Measurements from ENCODE around the gene UBE2D4.
"Not testable (repeated sequence)": the region's sequence is repeated elsewhere in the genome, so short reads cannot be mapped to it uniquely, and the experiment has no call there.

Gene UBE2D4

GRCh38 chr7:43914795-43915194, 11.4 kb upstream of the UBE2D4 start:
- no peak for FAIRE-seq

GRCh38 chr7:43915907-43916306, 10.3 kb upstream of the UBE2D4 start:
- FAIRE-seq = no peak

GRCh38 chr7:43921423-43921822, 4.8 kb upstream of the UBE2D4 start:
- FAIRE-seq = no peak

DNA sequence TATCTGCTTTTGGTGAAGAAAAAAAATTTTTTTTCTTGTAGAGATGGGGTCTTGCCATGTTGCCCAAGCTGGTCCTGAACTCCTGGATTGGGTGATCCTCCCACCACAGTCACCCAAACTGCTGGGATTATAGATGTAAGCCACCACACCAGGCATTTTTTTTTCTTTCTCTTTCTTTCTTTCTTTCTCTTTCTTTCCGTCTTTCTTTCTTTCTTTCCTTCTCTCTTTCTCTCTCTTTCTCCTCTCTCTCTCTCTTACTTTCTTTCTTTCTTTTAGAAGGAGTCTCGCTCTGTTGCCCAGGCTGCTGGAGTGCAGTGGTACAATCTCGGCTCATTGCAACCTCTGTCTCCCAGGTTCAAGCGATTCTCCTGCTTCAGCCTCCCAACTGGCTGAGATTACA, 3.5 kb upstream of the UBE2D4 start:
- FAIRE-seq = no peak

DNA sequence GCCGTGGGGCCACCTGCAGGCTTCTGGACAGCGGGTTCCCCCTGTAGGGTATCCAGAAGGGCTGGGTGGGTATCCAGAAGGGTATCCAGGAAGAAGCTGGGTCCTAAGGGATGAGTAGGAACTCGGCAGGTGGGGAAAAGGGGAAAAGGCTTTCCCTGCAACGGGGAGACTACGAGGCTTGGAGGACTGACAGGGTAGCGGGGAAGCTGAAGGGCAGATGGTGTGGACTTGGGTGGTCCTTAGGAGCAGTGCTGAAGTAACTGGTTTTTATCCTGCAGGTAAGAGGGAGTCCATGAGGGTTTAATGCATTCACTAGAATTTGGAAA, 525 bp downstream of the UBE2D4 start:
- no peak for FAIRE-seq

DNA sequence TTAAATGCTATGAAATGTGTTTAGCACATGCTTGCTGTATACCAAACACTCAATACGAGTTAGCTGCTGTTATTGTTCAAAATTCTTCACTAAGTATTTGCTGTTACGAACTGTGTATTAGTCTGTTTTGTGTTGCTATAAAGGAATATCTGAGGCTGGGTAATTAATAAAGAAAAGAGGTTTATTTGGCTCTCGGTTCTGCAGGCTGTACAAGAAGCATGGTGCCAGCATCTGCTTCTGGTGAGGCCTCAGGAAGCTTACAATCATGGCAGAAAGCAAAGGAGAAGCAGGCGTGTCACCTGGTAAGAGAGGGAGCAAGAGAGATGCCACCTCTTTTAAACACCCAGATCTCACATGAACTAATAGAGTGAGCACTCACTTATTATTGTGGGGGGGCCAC, 1.6 kb downstream of the UBE2D4 start:
- no peak for FAIRE-seq

GRCh38 chr7:43929529-43930457, 3.6 kb downstream of the UBE2D4 start:
- no peak for FAIRE-seq

DNA sequence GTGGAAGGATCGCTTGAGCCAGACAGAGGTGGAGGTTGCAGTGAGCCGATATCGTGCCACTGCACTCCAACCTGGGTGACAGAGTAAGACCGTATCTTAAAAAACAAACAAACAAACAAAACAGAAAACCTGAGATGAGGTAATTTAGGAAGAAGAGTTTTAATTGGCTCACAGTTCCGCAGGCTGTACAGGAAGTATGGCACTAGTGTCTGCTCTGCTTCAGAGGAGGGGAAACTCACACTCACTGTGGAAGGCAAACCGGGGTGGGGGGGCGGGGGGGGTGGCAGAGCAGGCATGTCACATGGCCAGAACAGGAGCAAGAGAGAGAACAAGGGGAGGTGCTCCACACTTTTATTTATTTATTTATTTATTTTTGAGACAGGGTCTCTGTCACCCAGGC, 5.1 kb downstream of the UBE2D4 start:
- no peak for FAIRE-seq

- no peak for FAIRE-seq
Observed at GRCh38 chr7:43933902-43934560, 7.8 kb downstream of the UBE2D4 start.

GRCh38 chr7:43937444-43937843, 11.2 kb downstream of the UBE2D4 start:
- FAIRE-seq = no peak

- no peak for FAIRE-seq
Observed at GRCh38 chr7:43938892-43939482, 12.8 kb downstream of the UBE2D4 start.

DNA sequence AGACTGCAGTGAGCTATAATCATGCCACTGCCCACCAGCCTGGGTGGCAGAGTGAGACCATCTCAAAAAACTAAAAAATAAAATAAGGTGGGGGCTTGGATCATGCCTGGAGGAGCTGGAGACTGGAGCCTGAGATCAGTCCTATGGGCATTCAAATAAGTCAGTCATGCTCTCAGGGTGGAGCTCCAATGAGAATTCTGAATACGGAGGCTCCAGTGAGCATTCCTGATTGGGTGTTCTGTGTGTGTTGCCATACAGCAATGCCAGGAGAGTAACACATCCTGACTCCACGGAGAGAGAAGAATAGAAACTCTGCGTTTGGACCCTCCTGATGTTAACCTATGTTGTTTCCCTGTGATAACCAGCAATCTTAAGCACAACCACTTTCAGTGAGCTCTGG, 16.0 kb downstream of the UBE2D4 start:
- no peak for FAIRE-seq

GRCh38 chr7:43942997-43943396, 16.8 kb downstream of the UBE2D4 start:
- no peak for FAIRE-seq

DNA sequence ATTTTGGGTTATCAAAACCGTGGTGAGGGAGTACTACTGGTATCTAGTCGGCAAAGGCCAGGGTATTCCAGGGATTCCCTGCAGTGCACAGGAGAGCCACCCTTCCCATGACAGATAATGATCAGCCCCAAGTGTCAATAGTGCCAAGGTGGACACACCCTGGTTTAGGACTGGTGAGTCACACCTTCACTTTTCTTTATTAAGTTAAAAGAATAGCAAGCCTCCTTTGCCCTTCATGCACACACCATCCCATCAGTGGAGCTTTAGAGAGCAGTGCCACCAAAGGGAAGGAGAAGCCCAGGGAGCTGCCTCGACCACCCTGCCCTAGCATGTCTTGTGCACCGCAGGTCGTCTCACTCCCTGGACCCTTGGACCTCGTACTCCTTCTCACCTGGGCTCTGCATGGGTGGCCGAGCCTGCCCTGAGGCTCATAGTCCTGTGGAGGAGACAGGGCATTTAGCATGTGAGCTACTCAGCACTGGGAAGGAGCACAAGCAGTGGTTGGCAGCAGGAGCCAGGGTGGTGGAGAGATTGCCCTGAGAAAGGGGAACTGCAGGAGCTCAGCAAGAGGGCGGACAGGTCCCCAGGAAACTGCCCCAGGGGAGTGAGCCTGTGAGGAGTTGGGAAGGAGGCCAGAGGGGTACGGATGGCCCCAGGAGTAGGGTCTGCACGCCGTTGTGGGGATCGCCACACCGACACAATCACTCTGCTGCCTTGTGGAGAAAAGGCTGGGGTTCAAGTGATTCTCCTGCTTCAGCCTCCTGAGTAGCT, 17.4 kb downstream of the UBE2D4 start:
- FAIRE-seq = no peak

GRCh38 chr7:43944286-43944685, 18.1 kb downstream of the UBE2D4 start:
- no peak for FAIRE-seq

- FAIRE-seq = no peak
Observed at GRCh38 chr7:43952028-43952427, 25.8 kb downstream of the UBE2D4 start.

DNA sequence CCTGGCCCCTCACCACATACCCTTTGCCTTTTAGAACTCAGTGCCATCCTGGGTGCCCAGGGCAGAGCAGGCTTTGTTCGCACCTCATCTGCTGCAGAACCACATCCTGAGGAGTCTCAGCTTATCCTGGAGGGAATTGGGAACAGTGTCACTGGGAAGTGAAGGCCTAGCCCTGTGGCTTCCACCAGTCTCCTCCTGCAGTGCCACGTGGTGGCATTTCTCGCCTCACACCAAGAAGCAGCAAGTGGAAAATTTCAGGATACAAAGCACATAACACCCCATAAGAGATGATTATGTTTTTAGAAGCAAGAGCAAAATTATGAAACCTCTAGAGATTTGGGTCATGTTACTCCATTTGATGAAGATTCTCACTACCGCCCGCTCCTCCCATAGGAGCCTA, 26.8 kb downstream of the UBE2D4 start:
- FAIRE-seq = no peak

DNA sequence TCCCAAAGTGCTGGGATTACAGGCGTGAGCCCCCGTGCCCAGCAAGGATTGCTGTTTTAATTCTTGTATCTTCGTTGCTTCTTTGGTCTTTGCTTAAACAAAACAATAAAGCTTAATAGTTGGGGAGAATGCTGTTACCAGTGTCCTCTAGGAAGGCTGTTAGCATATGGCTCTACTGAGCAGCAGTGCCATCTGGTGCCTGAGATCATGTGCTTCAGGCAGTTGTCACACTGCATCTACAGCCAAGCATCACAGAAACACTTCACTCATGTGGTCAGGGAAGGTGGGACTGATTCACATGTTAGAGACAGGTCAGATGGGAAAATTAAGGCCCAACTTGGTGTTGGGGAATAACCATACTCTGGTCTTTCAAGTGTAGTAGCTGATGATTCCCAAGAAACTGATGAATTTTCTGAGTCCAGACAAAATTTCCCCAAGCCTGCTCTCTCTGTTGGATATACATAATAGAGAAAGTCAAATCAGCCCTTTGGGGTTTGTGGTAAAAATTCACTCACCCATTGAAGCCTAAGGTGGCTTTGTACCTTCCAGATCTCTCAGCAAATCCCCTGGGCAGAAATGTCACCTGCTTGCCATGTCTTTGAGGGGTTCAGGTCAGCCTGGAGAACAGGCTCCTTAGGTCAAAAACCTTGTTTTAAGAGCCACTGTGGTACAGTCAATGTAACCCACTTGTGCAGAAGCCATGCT, 28.4 kb downstream of the UBE2D4 start:
- FAIRE-seq = peak; percentile 5

GRCh38 chr7:43956027-43956426, 29.8 kb downstream of the UBE2D4 start:
- no peak for FAIRE-seq

- no peak for FAIRE-seq
Observed at GRCh38 chr7:43960933-43961332, 34.7 kb downstream of the UBE2D4 start.

DNA sequence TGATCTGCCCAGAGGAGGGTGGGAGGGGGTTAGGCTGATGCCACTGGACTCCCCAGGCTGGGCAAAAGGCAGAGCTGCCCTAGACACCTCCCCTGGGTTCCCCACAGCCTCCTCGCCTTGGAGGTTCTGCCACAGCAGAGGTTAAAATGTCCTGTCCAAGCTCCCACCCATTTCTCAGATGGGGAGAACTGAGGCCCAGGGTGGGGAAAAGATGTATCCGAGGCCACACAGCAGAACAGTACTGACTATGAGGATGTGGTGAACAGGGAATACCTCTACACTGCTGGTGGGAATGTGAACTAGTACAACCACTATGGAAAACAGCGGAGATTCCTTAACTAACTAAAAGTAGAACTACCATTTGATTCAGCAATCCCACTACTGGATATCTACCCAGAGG, 40.2 kb downstream of the UBE2D4 start:
- FAIRE-seq = not testable (repeated sequence)

DNA sequence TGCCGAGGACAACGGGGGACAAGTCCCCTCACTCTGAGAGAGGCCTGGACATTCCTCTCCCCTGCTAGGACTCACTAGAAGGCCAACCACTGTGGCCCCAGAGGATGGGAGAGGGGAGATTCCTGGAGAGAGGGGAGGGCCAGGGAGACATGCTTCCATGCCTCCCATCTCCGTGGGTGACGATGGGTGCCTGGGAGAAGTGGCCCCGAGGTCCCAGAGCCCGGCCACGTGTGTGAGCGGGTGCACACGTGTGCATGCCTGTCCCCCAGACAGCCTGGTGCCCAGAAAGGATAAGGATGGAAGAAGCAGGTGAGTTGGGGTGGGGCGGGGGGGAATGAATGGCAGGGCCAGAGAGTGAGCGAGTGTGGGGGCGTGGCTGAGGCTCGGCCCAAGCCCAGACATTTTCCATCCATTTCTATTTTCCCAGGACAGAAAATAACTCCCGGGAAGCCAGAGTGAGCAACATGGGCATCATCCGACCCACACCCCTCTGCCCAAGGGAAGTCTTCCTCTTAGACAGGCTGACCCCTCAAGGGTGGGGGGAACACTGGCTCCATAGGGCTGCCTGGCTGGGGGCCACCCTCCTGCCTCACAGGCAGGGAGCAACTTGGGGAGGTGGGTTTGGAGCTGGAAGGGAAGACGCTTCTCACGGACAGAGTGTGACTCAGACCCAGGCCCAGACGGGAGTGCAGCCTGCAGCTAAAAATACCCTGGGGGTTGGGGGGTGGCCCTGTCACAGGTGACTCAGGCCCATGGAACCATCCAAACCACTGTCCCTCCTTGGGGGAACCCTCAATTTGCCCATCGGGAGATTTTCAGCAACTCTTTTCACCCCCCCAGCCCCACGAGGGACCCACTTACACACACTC, 42.2 kb downstream of the UBE2D4 start:
- not testable (repeated sequence) for FAIRE-seq
